ENCODE results near the gene LRRTM4. TPM values are rescaled to one million over a fixed set of nuclear protein-coding genes. Genes with fewer than 3 reads are reported as not detected.

LRRTM4 gene
- total RNA-seq, 1 donor from 2014 or later: 0.55 TPM

DNA sequence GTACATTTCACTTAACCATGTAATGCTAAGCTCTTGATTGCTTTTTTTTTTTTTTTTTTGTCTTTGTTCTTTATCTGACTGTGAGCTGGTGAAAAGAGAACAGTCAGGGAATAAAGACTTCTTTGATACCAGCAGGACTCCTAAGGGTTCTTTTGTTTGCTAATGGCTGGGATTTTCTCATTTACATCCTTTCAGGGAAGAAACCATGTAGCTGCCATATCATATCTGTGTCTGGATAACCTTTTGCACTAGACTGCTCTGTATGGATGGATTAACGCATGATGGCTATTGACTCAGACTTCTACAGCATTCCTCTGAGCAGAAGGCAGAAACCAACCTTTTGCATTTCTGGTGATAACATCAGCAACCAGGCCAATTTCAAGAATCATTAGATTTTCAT lies 504.0 kb downstream of the LRRTM4 start:
- Histone ChIP-seq H3K27ac (replicated peaks) (no peak overlapping the region), H3K27me3 (ENCODE audit: low read depth) (no peaks in the 10 kb centered on the region), H3K9me3 (replicated peaks) (peaks cover 6% of the 10 kb centered on the region), H3K4me3 (no peak overlapping the region), H3K4me1 (no peaks in the 10 kb centered on the region), H3K36me3 (no peaks in the 10 kb centered on the region)
- intact Hi-C loops (cut with micrococcal nuclease): no loop called here
- TF ChIP-seq, protein P1, sequence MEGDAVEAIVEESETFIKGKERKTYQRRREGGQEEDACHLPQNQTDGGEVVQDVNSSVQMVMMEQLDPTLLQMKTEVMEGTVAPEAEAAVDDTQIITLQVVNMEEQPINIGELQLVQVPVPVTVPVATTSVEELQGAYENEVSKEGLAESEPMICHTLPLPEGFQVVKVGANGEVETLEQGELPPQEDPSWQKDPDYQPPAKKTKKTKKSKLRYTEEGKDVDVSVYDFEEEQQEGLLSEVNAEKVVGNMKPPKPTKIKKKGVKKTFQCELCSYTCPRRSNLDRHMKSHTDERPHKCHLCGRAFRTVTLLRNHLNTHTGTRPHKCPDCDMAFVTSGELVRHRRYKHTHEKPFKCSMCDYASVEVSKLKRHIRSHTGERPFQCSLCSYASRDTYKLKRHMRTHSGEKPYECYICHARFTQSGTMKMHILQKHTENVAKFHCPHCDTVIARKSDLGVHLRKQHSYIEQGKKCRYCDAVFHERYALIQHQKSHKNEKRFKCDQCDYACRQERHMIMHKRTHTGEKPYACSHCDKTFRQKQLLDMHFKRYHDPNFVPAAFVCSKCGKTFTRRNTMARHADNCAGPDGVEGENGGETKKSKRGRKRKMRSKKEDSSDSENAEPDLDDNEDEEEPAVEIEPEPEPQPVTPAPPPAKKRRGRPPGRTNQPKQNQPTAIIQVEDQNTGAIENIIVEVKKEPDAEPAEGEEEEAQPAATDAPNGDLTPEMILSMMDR (IDR thresholded peaks at IDR 0.05; ENCODE audit: borderline replicate concordance): no peak
- DNase-seq: no peak

DNA sequence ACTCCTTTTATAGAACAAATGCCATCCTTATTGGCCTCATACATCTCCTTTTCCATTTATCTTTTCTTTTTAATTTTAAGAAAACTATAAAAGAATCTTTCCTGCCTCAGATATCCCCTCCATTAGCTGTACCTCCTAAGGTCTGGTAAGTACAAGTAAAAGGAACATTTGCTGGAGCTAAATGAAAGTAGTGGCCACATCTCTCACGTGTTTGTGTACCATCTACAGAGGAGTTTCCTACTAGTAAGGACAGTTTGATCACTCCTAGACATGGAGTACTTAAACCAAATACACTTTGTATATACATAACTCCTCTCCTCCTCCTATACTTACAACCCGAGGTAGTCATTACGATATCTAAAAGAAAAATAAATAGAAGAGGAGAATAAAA lies 504.8 kb downstream of the LRRTM4 start:
- intact Hi-C loops (cut with micrococcal nuclease): no loop called here
- H3K4me1 ChIP-seq: no peaks in the 10 kb centered on the region
- DNase-seq: no peak
- TF ChIP-seq, protein P1 (IDR thresholded peaks at IDR 0.05; ENCODE audit: borderline replicate concordance): no peak
- H3K27ac ChIP-seq (replicated peaks): no peak overlapping the region
- H3K36me3 ChIP-seq: no peaks in the 10 kb centered on the region
- no peaks in the 10 kb centered on the region for H3K9me3 ChIP-seq (replicated peaks)
- no peak overlapping the region for H3K4me3 ChIP-seq
- H3K27me3 ChIP-seq (ENCODE audit: low read depth): no peaks in the 10 kb centered on the region

DNA sequence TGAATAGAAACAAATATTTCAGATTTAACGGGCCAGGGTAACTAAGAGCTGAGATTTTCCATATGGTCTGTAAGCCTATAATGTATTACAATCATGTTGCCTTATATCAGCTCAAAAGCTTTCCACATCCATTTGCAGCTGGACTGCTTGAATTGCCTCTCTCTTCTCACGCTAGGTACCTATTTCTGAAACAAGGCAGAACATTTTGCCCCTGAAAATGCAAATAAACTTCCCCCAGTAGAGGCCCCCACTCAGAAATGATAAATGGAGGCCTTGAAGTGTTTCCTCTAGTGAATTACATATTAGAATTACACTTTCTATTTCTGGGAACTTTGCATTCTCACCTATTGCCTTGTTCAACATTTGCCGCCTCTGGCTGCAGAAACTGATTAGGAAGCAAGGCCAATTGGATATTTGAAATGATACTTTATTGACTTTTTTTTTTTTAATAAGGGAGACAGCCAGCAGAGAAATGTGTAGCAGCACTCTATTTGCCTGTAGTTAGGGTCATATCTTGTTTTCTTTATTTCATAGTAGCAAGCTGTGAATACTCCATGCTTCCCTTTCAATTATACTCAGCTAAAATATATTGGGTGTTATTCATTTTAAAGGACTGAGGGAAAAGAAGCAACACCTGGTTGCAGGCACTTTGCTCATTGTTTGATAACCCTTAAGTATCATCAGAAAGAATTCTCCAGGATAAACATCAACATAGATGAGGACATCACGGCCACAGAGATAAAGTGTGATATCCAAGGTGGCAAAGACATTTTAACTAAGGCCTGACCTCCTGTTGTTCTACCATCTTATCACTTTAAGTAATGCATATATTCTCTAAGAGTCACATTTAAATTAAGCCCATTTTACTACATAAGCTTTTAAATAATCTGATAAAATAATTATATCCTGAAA lies 505.5 kb downstream of the LRRTM4 start:
- no peak overlapping the region for H3K4me3 ChIP-seq
- H3K27ac ChIP-seq (replicated peaks): no peak overlapping the region
- H3K4me1 ChIP-seq: no peaks in the 10 kb centered on the region
- intact Hi-C loops (cut with micrococcal nuclease): no loop called here
- H3K27me3 ChIP-seq (ENCODE audit: low read depth): no peaks in the 10 kb centered on the region
- TF ChIP-seq, protein P1 (IDR thresholded peaks at IDR 0.05; ENCODE audit: borderline replicate concordance): no peak
- no peaks in the 10 kb centered on the region for H3K36me3 ChIP-seq
- DNase-seq: no peak
- H3K9me3 ChIP-seq (replicated peaks): no peaks in the 10 kb centered on the region

DNA sequence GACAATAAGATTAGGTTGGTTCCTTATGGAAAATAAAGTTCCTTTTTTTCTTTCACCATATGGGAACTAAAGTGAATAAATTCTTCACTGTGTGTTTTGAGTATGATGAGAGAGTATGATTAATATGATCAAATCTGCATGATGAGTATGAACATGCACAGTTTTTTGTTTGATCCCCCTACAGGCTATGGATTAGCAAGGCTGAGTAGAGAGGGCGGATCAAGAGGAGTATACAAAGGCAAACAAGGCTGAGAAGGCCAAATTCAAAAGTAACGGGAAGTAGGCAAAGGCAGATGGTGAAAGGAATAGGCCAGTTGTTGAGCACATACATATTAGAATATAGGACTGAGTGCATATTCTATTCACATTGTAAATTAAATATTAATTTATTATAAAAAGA lies 508.2 kb downstream of the LRRTM4 start:
- intact Hi-C loops (cut with micrococcal nuclease): no loop called here
- peaks cover 5% of the 10 kb centered on the region for H3K9me3 ChIP-seq (replicated peaks)
- H3K4me3 ChIP-seq: no peak overlapping the region
- H3K27ac ChIP-seq (replicated peaks): no peak overlapping the region
- no peaks in the 10 kb centered on the region for H3K4me1 ChIP-seq
- TF ChIP-seq, protein P1 (IDR thresholded peaks at IDR 0.05; ENCODE audit: borderline replicate concordance): no peak
- H3K27me3 ChIP-seq (ENCODE audit: low read depth): no peaks in the 10 kb centered on the region
- H3K36me3 ChIP-seq: no peaks in the 10 kb centered on the region
- no peak for DNase-seq

DNA sequence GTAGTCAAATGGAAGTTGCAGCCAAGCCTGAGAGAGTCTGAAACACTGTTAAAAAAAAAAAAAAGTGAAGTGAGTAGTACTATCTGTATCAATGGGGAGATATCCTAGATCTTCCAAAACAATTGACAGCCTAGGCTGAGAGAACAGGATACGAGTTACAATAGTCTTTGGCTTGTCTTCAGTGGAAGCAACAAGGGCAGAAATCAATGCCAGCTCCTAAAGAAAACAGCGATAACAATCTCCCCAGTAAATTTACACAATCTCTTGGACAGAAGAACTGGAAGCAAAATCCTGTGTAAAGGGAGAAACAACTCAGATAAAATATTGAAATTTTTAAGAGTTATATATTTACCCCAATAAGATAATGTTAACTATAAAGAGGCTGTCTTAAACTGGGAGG lies 508.7 kb downstream of the LRRTM4 start:
- TF ChIP-seq, protein P1 (IDR thresholded peaks at IDR 0.05; ENCODE audit: borderline replicate concordance): no peak
- no peak for DNase-seq
- H3K27me3 ChIP-seq (ENCODE audit: low read depth): no peaks in the 10 kb centered on the region
- H3K36me3 ChIP-seq: no peaks in the 10 kb centered on the region
- intact Hi-C loops (cut with micrococcal nuclease): no loop called here
- H3K27ac ChIP-seq (replicated peaks): no peak overlapping the region
- no peak overlapping the region for H3K4me3 ChIP-seq
- no peaks in the 10 kb centered on the region for H3K4me1 ChIP-seq
- H3K9me3 ChIP-seq (replicated peaks): peaks cover 5% of the 10 kb centered on the region
